Left renal cortex interstitium (tissue), 4 donors: ENCODE data around the gene FPR1. TPM values are rescaled to one million over a fixed set of nuclear protein-coding genes. Genes with fewer than 3 reads are reported as not detected.
"Not testable (repeated sequence)": the region's sequence is repeated elsewhere in the genome, so short reads cannot be mapped to it uniquely, and the experiment has no call there.

Source experiments
- DNase-seq, 4 donors: peaks; one replicate each; pipeline ENCODE4 v3.0.0-alpha.2; 2013; ENCODE audit warnings: low read depth in 4 of 4, low spot score in 2 of 4, missing footprints in 1 of 4
- polyA plus RNA-seq, 4 donors: library from polyadenylated mRNA; unstranded; fragments of 120-200 nt; gene quantifications; one replicate each; pipeline ENCODE4 v1.2.1, GENCODE V29; 2013; ENCODE audit not compliant: insufficient read length in 4 of 4

FPR1 gene
- polyA plus RNA-seq, 4 donors = 0.70 to 3.0 (median 1.2) TPM

- not testable (repeated sequence) for DNase-seq
These were observed 13.2 kb downstream of the FPR1 start for GRCh38 chr19:51738523-51738922.

DNA sequence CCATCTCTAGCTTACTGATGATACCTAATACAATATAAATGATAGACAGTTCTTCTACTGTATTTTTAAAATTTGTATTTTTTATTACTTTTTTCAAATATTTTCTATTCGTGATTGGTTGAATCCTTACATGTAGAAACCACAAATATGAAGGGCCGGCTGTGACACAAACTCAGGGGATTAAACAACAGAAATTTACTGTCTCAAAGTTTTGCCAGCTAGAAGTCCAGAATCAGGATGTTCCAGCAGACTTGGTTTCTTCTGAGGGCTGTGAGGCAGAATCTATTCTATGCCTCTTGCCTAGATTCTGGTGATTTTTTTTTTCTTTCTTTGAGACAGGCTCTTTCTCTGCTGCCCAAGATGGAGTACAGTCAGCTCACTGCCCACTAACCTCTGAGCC is 13.8 kb downstream of the FPR1 start:
- no peak for DNase-seq

GRCh38 chr19:51737389-51737788 is 14.3 kb downstream of the FPR1 start:
- DNase-seq = no peak

GRCh38 chr19:51735759-51736449 is 15.8 kb downstream of the FPR1 start:
- no peak for DNase-seq

GRCh38 chr19:51733742-51734522 is 17.7 kb downstream of the FPR1 start:
- DNase-seq = no peak

- DNase-seq = no peak
These were observed 21.9 kb downstream of the FPR1 start for GRCh38 chr19:51729781-51730180.

GRCh38 chr19:51727349-51727880 is 24.3 kb downstream of the FPR1 start:
- DNase-seq = no peak

DNA sequence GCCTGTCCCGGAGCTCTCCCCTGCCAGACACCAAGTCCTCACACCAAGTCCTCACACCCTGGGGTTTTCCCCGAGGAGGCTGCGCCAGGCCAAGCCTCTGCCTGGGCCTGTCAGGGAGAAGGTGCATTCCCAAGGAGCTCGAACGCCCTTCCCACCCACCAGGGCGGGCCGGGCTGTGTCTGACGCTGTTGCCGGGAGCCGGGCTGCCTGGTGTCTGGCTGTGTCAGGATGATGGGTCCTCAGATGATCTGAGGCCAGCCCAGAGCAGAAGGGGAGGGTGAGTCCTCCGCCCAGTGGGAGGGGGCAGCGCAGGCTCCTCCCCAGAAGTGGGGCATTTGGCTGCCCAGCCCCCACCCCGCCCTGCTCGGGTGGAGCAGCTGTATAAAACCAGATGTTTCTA is 25.6 kb downstream of the FPR1 start:
- no peak for DNase-seq

- DNase-seq = no peak
These were observed 27.1 kb downstream of the FPR1 start for GRCh38 chr19:51724543-51724942.

GRCh38 chr19:51722492-51722891 is 29.2 kb downstream of the FPR1 start:
- DNase-seq = no peak

DNA sequence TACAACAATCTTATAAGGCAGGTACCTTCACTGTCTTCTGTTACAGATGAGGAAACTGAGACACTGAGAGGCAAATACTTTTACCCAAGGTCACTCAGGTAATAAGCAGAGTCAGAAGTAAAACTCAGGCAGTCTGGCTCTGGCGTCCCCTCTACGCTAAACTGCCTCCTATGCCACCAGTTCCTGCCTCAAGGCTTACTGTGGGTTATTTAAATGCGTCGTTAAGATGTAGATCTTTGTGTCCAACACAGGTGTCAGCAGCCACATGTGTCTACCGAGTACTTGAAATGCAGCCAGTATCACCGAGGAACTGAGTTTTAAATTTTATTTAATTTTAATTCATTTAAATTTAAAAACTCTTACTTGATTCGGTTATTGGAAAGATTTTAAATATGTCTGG is 29.8 kb downstream of the FPR1 start:
- no peak for DNase-seq

DNA sequence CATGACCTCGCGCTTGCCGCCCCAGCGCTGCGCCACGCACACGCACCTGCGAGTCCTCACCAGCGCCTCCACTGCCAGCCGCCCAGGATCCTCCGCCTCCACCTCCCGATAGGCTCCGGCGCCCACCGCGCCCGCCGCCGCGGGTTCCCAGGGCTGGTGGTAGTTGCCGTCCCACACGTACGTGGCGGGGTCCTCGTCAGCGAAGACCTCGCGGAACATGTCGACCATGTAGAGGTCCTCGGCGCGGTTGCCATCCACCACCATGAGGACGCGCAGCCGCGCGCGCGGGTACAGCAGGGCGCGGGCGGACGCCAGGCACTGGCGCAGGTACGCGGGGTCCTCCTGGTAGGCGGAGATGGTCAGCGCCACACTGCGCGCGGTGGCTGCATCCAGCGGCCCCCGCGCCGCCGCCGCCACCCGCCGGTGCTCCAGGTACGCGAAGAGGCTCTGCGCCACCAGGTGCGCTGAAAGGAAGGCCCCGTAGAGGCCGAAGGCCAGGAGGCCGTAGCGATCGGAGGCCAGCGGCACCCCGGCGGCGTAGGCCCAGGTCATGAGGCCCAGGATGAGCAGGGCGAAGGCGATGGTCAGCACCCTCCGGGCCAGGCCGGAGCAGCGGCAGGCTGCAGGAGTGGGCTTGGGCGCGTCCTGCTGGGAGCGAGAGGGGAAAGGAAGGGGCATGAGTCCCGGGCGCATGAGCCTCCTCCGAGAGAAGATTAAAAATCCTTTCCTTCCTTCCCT is 32.3 kb downstream of the FPR1 start:
- DNase-seq = no peak

GRCh38 chr19:51716925-51717324 is 34.8 kb downstream of the FPR1 start:
- DNase-seq = no peak

GRCh38 chr19:51715850-51716249 is 35.8 kb downstream of the FPR1 start:
- DNase-seq = no peak

- DNase-seq = no peak
These were observed 36.8 kb downstream of the FPR1 start for GRCh38 chr19:51714848-51715247.

DNA sequence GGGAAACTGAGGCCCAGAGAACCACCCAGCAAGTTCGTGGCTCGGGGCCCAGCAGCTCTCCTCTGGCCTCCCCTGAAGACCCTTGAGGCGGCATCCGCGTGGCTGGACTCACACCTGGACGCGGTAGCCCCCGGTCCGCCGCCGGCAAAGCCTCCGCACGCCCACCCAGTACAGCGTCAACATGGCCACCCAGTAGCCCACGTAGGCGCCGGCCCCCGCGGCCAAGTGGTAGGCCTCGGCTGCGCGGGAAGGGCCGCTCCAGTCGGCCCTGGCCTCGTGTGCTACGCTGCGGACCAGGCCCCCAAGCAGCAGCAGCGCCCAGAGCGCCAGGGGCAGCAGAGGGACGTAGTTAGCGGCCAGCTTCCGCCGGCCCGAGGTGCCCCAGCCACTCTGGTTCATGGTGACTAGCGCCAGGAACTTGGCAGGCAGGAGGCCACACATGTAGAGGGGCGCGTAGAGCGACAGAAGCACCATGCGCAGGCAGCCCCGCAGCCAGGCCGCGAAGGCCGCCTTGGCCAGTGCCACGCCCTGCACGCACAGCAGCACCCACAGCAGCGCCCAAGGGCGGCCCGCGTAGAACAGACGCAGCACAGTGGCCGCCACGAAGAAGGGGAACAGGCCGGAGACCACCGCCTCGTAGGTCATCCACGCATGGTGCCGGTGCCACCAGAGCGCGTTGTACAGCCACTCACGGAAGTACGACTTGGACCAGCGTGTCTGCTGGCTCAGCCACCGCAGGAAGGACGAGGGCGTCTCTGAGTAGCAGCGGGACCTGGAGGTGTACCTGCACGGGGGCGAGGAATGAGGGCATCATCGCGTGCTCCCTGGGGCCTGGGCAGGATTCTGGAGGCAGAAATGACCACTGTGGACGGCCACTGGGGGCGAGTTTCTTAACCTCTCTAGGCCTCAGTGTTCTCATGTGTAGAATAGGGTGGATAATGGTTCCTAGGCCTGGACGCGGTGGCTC is 38.1 kb downstream of the FPR1 start:
- no peak for DNase-seq

DNA sequence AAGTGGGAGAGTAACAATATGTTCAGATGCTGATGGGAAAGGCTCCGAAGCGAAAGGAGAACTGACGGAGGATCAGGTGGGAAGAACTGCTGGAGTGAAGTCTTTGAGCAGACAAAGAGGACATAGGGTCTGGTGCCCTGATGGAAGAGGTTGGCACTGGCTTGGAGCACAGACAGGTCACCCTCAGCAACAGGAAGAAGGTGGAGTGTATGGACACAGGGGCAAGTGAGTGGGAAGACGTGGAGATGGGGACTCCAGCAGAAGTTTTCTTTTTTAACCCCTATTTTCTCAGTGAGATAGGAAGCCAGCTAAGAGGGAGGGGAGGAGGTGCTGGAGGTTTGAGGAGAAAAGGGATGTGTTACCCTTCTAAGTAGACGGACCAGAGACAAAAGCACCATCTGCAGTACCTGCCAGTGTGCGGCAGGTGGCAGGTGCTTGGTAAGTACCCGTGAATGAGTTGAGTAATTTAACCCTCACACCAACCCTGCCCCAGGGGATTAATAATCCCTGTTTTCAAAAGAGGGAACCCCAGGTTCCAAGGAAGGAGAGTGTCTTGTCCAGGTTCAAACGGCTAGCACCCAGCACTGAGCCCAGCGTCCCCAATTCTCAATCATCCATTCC is 39.1 kb downstream of the FPR1 start:
- no peak for DNase-seq

DNA sequence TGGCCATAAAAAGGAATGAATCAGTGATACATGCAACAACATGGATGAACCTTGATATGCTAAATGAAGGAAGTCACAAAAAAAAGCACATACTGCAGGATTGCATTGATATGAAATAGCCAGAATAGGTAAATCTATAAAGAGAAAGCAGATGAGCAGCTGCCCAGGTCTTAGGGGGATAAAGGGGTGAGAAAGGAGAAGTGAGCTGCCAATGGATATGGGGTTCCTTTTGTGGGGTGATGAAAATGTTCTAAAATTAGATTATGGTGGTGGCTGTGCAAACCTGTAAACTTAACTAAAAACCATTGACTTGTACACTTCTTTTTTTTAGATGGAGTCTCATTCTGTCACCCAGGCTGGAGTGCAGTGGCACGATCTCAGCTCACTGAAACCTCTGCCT is 40.0 kb downstream of the FPR1 start:
- no peak for DNase-seq

- no peak for DNase-seq
These were observed 41.5 kb downstream of the FPR1 start for GRCh38 chr19:51710163-51710562.

DNA sequence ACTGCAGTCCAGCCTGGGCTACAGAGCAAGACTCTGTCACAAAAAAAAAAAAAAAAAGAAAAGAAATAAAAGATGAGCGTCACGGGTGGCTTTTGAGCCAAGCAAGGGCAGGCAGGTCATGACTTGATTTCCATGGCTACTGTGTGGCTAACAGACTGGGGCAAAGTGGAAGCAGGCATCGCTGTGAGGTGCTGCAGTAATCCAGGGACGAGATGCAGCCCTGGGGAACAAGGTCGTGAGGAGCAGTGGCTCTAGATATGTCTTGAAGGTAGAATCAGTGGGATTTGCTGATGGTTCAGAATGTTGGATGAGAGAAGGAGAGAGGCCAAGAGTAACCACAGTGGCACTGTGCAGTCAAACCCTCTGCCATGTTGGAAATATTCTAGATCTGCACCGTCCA is 42.1 kb downstream of the FPR1 start:
- no peak for DNase-seq
